Uterus (tissue), 2 donors: ENCODE results near the gene PIAS2.

Experiments
- POLR2A ChIP-seq, 2 donors: fragments of 450-650 bp; IDR thresholded peaks; one replicate each; pipeline ENCODE4 v1.6.1; 2016; ENCODE audit warnings: antibody characterized with exemption in 2 of 2, mild to moderate bottlenecking in 1 of 2, moderate library complexity in 1 of 2
- TF ChIP-seq, protein P1 (sequence below), 4 experiments: fragments of 200-600 bp in 2 of 4; fragments of 450-650 bp in 2 of 4; sonication (generic) in 2 of 4; IDR thresholded peaks; one replicate each; pipeline ENCODE4 v1.5.1; 2016 to 2019; ENCODE audit warnings: antibody characterized with exemption in 4 of 4, mild to moderate bottlenecking in 2 of 4, moderate library complexity in 1 of 4

DNA sequence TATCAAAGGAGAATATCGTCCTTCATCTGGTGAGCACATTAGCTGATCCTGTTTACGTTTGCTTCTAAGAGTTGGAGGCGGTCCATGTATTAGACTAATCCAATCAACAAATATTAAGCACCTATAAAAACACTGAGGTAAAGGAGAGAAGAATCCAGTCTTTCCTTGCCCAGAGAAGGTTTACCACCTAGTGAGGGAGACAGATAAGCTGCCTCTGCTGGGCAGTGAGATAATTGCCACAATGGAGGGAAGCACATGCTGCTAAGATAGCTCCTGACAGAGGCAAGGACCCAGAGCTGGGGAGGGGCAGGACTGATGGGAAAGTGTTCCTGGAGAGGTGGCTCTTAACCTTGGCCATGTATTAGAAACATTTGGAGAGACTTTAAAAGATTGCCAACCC lies 123.7 kb downstream of the PIAS2 start:
- TF ChIP-seq, protein P1, sequence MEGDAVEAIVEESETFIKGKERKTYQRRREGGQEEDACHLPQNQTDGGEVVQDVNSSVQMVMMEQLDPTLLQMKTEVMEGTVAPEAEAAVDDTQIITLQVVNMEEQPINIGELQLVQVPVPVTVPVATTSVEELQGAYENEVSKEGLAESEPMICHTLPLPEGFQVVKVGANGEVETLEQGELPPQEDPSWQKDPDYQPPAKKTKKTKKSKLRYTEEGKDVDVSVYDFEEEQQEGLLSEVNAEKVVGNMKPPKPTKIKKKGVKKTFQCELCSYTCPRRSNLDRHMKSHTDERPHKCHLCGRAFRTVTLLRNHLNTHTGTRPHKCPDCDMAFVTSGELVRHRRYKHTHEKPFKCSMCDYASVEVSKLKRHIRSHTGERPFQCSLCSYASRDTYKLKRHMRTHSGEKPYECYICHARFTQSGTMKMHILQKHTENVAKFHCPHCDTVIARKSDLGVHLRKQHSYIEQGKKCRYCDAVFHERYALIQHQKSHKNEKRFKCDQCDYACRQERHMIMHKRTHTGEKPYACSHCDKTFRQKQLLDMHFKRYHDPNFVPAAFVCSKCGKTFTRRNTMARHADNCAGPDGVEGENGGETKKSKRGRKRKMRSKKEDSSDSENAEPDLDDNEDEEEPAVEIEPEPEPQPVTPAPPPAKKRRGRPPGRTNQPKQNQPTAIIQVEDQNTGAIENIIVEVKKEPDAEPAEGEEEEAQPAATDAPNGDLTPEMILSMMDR (IDR thresholded peaks at IDR 0.05), result no peak
- no peak for TF ChIP-seq POLR2A (IDR thresholded peaks at IDR 0.05)
